NCI-H187 (cell line): ENCODE measurements around the gene ZSWIM4.
A peak's percentile ranks its signal among the peaks of the same experiment; 100 is the strongest.

ENCODE experiments used
- DNase-seq, 2 experiments: peaks; one replicate each; lab custom pipeline; 2025; lab: John Stamatoyannopoulos, UW

ZSWIM4 gene

GRCh38 chr19:13875824-13876223 lies 80.6 kb downstream of the ZSWIM4 start:
- no peak for DNase-seq

DNA sequence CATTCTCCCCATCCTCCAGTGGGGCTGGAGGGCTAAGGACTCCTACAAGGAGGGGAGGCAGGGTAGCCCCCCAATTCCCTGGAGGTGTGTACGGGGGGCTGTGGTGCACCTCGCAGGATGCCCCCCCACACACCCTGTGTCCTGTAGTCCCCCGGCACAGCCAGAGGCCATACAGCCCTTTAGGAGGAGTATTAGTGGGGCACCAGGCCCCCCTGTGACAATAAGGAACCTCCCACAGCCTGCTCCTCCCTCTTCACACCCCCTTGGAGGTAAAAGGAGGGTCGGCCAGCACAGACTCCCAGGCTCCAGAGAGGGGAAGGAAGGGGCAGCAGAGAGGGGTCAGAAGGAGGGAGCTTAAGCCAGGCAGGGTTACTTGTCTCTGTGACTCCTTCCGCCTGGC lies 81.6 kb downstream of the ZSWIM4 start, which contains the start of gene NANOS3:
Gene NANOS3, plus strand, starts transcription at position 301 of the 400 bp plus-strand sequence. CDS start 115 bp downstream, outside the sequence.
- no peak for DNase-seq

GRCh38 chr19:13877303-13877702 lies 82.1 kb downstream of the ZSWIM4 start:
- no peak for DNase-seq

DNA sequence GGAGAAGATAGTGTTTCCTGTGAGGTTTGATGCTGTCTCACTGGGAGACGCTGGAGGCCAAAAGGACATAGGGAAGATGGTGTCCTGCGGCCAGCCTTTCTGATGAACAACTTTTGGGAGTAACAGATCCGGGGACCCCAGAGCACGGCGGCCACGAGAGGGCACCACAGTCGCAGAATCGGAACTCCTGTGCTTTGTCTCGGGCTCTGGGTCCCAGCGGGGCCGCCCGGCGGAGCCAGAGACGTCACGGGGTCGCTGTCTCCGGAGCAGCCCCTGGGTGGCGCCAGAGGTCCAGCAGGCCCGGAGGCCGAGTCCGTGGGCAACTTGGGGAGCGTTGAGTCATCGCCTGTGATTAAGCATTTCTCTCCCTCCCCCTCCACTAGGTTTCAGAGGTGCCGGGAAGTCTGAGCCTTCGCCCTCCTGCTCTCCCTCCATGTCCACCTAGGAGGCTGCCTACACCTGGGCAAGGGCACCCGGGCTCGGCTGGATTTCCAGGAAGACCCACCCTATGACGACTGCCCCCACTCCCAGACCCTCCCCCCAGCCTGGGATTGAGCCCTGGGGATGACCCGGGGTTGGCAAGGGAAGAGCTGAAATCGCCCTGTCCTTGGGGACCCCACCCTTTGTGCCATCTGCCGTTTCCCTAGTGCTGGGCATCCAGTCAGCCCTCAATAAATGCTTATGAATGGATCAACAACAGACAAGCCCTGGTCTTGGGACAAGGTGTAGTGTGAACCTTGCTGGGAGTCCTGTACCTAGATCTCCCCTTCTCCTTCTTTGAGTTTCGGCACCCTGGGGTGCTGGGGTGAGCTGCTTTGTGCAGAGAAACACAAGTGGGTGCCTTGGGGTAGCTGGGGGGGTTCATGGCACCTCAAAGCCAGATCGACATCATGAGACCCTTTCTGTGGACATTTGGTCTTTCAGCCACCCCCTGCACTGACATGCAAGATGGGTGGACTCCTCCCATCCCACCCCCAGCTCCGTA lies 85.1 kb downstream of the ZSWIM4 start:
- peak; percentile 33 to 65 for DNase-seq

GRCh38 chr19:13881251-13881691 lies 86.0 kb downstream of the ZSWIM4 start:
- DNase-seq: no peak
